Neural cell (in vitro differentiated cells): Measurements from ENCODE around the gene RSPRY1.

Experiments used
- CTCF ChIP-seq: fragments of 450-650 bp; IDR thresholded peaks from 2 replicates; pipeline ENCODE4 v1.5.1; 2014; ENCODE audit warnings: antibody characterized with exemption, mild to moderate bottlenecking, moderate library complexity; ENCODE audit not compliant: poor library complexity, severe bottlenecking
- POLR2AphosphoS5 ChIP-seq: IDR thresholded peaks from 2 replicates; pipeline ENCODE4 v1.6.1; 2012
- SMC3 ChIP-seq: fragments of 450-650 bp; conservative IDR thresholded peaks from 2 replicates; pipeline ENCODE4 v1.6.1; 2014; ENCODE audit warnings: antibody characterized with exemption, mild to moderate bottlenecking, moderate library complexity; ENCODE audit not compliant: poor library complexity

DNA sequence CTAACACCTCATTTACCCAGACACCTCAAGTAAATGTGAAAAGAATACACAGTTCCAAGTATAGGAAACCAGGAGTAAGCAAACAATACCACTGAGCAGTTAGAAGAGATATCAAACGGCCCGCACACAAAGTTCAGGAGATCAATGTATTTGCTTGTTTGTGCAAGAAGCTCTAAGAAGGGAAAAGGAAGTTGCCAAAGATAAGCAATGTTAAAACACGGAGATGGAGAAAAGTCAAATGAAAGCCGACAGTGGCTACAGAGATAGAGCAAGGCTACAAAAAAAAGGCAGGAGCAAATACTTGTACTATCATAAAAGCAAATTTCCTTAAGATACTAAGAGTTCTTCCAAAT is 29.8 kb upstream of the RSPRY1 start:
- TF ChIP-seq CTCF (no peak), SMC3 (no peak), POLR2AphosphoS5 (no peak)
